GM21723 (cell line): ENCODE data around the gene ITGA6.

Experiments
- ATAC-seq: cut with Tn5 transposase; IDR thresholded peaks from one replicate; pipeline ENCODE4 v1.9.1; 2021; ENCODE audit warnings: mild to moderate bottlenecking, moderate library complexity; ENCODE audit not compliant: unreplicated experiment

Gene ITGA6

DNA sequence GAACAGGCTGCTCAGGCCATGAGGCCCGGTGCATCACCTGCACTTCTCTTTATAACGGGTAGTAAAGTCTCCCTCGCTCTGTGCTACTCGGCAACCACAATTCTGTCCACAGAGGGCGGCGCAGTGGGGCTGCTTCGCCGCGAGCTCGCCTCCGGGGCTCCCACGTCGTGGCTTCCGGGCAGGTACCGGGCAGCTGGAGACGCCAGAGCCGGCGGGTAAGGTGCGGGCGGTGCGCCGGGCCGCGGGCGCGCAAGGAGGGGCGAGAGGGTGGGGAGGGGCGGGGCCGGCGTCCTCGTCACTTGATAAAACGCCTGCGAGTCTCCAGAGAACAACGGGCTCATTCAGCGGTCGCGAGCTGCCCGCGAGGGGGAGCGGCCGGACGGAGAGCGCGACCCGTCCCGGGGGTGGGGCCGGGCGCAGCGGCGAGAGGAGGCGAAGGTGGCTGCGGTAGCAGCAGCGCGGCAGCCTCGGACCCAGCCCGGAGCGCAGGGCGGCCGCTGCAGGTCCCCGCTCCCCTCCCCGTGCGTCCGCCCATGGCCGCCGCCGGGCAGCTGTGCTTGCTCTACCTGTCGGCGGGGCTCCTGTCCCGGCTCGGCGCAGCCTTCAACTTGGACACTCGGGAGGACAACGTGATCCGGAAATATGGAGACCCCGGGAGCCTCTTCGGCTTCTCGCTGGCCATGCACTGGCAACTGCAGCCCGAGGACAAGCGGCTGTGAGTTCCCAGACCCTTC lies at the start of gene ITGA6:
Gene ITGA6, plus strand, starts transcription at position 331 of the 734 bp plus-strand sequence.
- ATAC-seq, result no peak

DNA sequence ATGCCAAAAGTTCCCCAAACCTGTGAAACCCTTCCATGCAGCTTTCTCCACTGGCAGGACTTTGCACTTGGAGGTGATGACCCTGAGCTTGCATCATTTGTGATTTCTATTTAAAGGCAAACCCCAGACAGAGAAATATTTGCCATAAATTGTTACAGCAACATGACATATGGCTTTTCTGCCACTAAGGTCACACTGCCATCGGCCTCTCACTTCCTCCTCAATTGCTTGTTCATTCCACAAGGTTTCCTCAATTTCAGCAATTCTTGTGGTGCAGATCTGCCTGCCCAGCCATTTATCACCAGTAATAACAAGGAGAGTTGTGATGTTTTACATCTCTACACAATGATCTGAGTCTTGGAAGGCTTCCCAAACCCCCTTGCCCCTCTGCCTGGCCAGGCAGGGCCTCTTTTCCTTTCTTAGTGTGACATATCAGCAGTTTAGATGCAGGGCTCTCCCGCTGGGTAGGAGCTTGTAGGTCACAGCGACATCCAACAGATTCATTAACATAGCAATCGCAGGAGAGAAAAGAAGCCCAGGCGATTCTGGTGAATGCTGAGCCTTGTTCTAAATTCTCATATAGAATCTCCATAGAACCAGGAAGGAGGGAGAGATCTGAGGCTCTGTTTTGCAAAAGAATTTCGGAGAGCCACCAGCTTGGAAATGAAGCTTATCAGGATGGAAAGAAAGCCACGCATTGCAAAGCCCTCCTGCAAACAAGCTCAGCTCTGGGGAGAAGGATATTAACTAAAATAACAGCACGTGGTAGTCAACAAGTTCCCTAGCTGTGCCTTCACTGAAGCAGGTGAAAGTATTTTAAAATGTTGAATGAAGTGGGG lies 46.7 kb upstream of the ITGA6 start:
- ATAC-seq, result no peak

DNA sequence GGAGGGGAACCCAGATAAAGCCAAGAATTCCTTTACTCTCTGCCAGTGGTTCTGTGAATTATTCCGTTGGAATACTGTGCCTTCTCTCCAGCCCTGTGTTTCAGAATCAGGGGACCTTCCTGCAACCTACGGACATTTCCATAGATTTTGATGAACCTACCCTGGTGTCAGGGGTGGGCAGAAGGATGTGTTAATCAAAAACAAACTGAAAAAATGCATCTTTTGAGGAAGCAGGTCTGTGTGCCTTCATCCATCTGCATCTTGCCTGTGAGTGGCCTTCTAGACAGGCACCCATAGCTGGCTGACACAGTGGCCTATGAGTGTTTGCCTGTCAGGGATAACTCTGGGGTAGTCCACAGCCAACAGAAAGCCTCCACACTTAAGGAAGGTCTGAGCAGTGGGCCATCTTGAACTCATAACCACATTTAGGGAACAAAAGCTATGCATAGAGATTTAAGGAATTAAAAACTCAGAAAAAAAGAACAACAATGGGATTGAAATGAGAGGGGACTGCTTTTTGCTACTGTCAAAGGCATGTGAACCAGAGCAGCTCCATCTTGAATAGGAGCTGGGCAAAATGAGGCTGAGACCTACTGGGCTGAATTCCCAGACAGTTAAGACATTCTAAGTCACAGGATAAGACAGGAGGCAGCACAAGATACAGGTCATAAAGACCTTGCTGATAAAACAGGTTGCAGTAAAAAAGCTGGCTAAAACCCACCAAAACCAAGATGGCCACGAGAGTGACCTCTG lies 45.9 kb upstream of the ITGA6 start:
- no peak for ATAC-seq

GRCh38 chr2:172387361-172387760 lies 40.0 kb upstream of the ITGA6 start:
- no peak for ATAC-seq

DNA sequence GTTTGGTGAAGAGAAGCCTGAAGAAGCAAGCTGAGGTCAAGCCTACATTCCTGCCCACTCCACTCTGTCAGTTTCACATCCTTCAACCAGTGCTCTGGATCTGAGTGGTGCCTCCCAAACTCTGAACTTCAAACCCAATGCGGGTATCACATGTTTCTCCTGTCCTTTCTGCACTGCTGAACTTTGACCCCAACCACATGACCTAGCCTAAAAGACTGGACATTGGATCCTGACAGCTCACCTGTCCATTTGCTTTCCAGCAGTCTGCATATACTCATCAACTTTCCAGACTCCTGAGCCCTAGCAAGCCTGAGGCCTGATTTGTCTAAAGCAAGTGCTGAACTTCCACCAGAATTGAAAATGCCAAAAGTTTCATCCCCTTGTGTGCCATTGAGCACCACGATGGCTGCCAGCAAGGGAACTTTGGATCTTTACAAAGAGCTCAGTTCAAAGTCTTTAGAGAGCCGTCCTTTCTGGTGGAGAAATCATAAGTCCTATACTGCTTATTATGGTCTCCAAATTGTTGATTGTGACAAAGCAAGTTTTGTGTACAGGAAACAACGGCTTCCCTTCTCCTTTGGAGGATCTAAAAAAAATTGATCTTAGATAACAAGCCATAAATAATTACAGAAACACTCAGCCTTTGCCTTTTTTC lies 37.6 kb upstream of the ITGA6 start:
- no peak for ATAC-seq

DNA sequence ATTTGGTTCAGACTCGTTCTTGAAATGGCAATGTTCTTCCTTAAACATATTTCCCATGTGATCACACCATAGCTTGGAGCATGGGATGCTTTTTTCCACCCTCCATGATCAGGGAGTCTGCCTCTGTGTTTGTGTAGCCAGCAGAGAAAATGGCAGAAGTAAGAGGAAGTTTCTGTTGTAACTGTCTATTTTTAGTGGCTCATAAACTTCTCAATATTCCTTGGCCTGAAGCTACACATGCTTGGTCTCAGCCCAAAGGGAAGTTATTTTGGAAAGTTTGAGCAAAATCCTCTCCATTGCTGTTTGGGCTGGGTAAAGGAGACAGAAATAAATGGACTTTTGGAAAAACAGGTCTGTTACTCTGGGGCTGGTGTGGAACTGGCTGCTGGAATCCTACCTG lies 33.4 kb upstream of the ITGA6 start:
- ATAC-seq, result no peak

- no peak for ATAC-seq
Observed at GRCh38 chr2:172395503-172395902, 31.9 kb upstream of the ITGA6 start.

DNA sequence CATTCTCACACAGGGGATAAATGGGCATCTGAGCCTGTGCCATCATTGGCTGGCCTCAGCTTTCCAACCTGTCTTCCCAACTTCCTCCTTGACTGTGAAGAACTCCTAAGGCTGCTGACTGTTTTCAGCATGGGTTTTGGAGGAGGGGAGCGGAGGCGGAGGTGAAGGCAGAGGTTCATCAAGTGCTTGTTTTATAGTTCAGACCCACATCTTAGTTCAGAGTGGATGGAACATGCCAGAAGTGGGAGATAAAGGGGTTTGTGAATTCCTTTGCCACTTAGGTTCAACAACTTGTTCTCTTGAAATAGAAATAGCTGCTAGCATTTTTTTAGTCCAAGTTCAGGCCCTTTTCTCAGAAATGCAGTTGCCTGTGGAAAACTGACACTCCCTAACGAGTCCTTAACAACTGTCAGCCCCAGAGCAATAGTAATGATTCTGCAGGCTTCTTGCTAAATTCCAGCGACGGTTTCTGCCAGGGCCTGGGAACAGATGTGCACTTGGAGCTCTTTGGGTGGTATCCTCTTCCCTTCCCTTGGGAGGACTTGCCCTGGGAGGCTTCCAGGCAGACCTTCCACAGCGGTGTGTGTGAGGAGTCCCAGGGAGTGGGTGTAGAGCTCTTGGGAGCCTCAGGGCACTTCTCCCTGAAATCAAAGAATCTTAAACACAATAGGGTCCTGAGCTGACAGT lies 30.1 kb upstream of the ITGA6 start:
- ATAC-seq, result no peak

- no peak for ATAC-seq
Observed at GRCh38 chr2:172398440-172398839, 28.9 kb upstream of the ITGA6 start.

GRCh38 chr2:172399765-172400164 lies 27.6 kb upstream of the ITGA6 start:
- no peak for ATAC-seq

- no peak for ATAC-seq
Observed at GRCh38 chr2:172402198-172402597, 25.2 kb upstream of the ITGA6 start.

- no peak for ATAC-seq
Observed at GRCh38 chr2:172403402-172403801, 24.0 kb upstream of the ITGA6 start.

GRCh38 chr2:172403881-172404468 lies 23.4 kb upstream of the ITGA6 start:
- ATAC-seq, result no peak

DNA sequence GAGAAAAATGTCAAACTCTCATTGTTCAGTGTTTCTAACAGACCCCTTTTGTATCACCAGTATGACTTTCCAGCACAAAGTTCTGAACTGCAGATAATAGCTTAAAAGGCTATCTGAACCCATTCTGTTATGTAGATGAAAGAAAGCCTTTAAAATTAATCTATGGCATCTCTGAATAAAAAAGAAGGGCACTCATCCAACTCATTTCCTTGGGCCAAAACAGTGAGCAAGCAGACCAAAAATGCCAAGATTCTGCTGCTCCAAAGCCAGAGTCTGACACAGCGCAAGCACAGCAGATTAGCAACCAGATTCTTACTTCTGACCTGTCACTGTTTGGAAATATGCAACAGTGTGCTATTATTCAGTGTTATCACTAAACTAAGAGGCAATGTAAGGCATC lies 22.6 kb upstream of the ITGA6 start:
- ATAC-seq, result no peak

- no peak for ATAC-seq
Observed at GRCh38 chr2:172405673-172406072, 21.7 kb upstream of the ITGA6 start.

- ATAC-seq, result no peak
Observed at GRCh38 chr2:172408143-172408766, 19.1 kb upstream of the ITGA6 start.

DNA sequence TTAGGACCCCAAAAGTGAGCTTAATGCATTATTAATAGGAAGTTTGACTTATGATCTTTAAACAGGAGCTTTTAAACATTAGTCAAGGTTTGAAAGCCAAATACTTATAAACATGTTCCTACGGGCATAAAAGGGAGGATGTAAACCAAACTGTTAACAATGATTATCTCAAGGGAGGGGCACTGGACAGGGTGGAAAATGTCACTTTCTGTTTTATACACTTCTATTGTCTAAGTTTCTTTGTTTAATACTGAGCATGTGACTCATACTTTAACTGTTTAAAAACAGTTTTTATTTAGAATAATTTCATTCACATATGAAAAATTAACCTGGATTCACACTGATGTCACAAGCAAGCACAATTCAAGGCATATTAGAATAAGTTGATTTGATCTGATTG lies 18.3 kb upstream of the ITGA6 start:
- ATAC-seq, result no peak

GRCh38 chr2:172412984-172413492 lies 14.3 kb upstream of the ITGA6 start:
- no peak for ATAC-seq

- no peak for ATAC-seq
Observed at GRCh38 chr2:172415157-172415864, 12.1 kb upstream of the ITGA6 start.
